SU-DHL-6 (cell line): Measurements from ENCODE around the gene CCDC88C.

ENCODE experiments used
- CTCF ChIP-seq: fragments of 200-600 bp; sonication (generic); IDR thresholded peaks from one replicate; pipeline ENCODE4 v1.5.1; 2017; ENCODE audit warnings: antibody characterized with exemption, mild to moderate bottlenecking, low read length, moderate library complexity; ENCODE audit not compliant: insufficient read depth, poor library complexity, severe bottlenecking
- EZH2phosphoT487 ChIP-seq: fragments of 200-600 bp; sonication (generic), shearing (Covaris generic); conservative IDR thresholded peaks from 2 replicates; pipeline ENCODE4 v1.6.1; 2018; ENCODE audit warnings: mild to moderate bottlenecking, antibody characterized with exemption, low read length, moderate library complexity, mixed read lengths

GRCh38 chr14:91289464-91289863, 128.2 kb downstream of the CCDC88C start:
- TF ChIP-seq CTCF = no peak
- no peak for TF ChIP-seq EZH2phosphoT487
